GM12878 (cell line): ENCODE results near the gene TCIRG1. TPM values are rescaled to one million over a fixed set of nuclear protein-coding genes. Genes with fewer than 3 reads are reported as not detected.

ENCODE experiments used
- ATAC-seq: fragments of 200-7000 bp; cut with Tn5 transposase; 3 replicates; pipeline ENCODE4 v1.9.1; 2020; ENCODE audit warnings: mild to moderate bottlenecking, moderate library complexity
- BruUV-seq: library from RNA; stranded (reverse); fragments of 400-500 nt; replicated peaks from 2 replicates; lab custom pipeline; 2021; lab: Mats Ljungman, UMichigan
- CTCF ChIA-PET: fragments of 300-600 bp; sonication (Branson Sonifier 250); formaldehyde crosslinking; extraction: SDS; loops from one replicate; lab custom pipeline; 2021; ENCODE audit warnings: inconsistent platforms; lab: Yijun Ruan, JAX
- POLR2A ChIA-PET: fragments of 350-600 bp; formaldehyde crosslinking; extraction: SDS; loops from one replicate; lab custom pipeline; 2021; ENCODE audit warnings: inconsistent platforms; lab: Charles Lee
- RAD21 ChIA-PET: fragments of 300-600 bp; sonication (Branson Sonifier 250); formaldehyde crosslinking; loops from one replicate; lab custom pipeline; 2023; ENCODE audit warnings: antibody characterized with exemption; ENCODE audit not compliant: unreplicated experiment; lab: Charles Lee
- SMC1A ChIA-PET: fragments of 300-600 bp; sonication (Branson Sonifier 250); formaldehyde crosslinking; loops from one replicate; lab custom pipeline; 2023; ENCODE audit not compliant: unreplicated experiment, uncharacterized antibody; lab: Charles Lee
- DNase-seq: peaks from one replicate; pipeline ENCODE4 v3.0.0-alpha.2; 2011; ENCODE audit warnings: low read depth, low spot score
- FAIRE-seq: peaks from 3 replicates; lab custom pipeline; 2011; peaks lifted over from hg19 to GRCh38; lab: Jason Lieb, UNC
- H2AFZ ChIP-seq: 2 replicates; pipeline ENCODE4 v1.6.0; 2011; ENCODE audit warnings: low read depth, low read length, control low read depth; ENCODE audit not compliant: control insufficient read depth
- H3K27ac ChIP-seq: 2 replicates; pipeline ENCODE4 v1.5.1; 2011; ENCODE audit warnings: control low read depth; ENCODE audit not compliant: control insufficient read depth, insufficient read depth
- H3K27me3 ChIP-seq, 2 experiments: replicated peaks in 1 of 2; 2 replicates each; pipeline versions ENCODE4 v1.6.0 to v1.6.1; 2011; ENCODE audit warnings: low read length in 1 of 2; ENCODE audit not compliant: control insufficient read depth in 2 of 2, insufficient read depth in 2 of 2
- H3K36me3 ChIP-seq, 2 experiments: 2 replicates each; pipeline ENCODE4 v1.5.1; 2011; ENCODE audit warnings: low read length in 1 of 2; ENCODE audit not compliant: control insufficient read depth in 2 of 2, insufficient read depth in 2 of 2
- H3K4me1 ChIP-seq: 2 replicates; pipeline ENCODE4 v1.6.1; 2011; ENCODE audit warnings: mild to moderate bottlenecking, low read length, moderate library complexity, mixed read lengths; ENCODE audit not compliant: control insufficient read depth, insufficient read depth
- H3K4me2 ChIP-seq: 2 replicates; pipeline ENCODE4 v1.6.0; 2011; ENCODE audit warnings: control low read depth; ENCODE audit not compliant: control insufficient read depth, insufficient read depth
- H3K4me3 ChIP-seq: fragments of 200-600 bp; sonication (generic); 2 replicates; pipeline ENCODE4 v1.5.1; 2016
- H3K79me2 ChIP-seq: 2 replicates; pipeline ENCODE4 v1.6.0; 2011; ENCODE audit warnings: low read length; ENCODE audit not compliant: control insufficient read depth, insufficient read depth
- H3K9ac ChIP-seq: 2 replicates; pipeline ENCODE4 v1.8.0; 2011; ENCODE audit warnings: low read length, control low read depth, mixed read lengths; ENCODE audit not compliant: control insufficient read depth, insufficient read depth
- H3K9me3 ChIP-seq: replicated peaks from 3 replicates; pipeline ENCODE4 v1.5.1; 2011; ENCODE audit warnings: mild to moderate bottlenecking, low read length; ENCODE audit not compliant: control insufficient read depth, insufficient read depth
- H4K20me1 ChIP-seq: 2 replicates; pipeline ENCODE4 v1.6.0; 2011; ENCODE audit not compliant: control insufficient read depth, insufficient read depth
- BMI1 ChIP-seq: fragments of 450-650 bp; IDR thresholded peaks from 2 replicates; pipeline ENCODE4 v1.6.1; 2016; ENCODE audit warnings: mild to moderate bottlenecking, moderate library complexity, borderline replicate concordance
- CHD4 ChIP-seq: fragments of 200-600 bp; sonication (generic); IDR thresholded peaks from 2 replicates; pipeline ENCODE4 v1.6.1; 2016; ENCODE audit warnings: mild to moderate bottlenecking
- FOXK2 ChIP-seq: fragments of 450-650 bp; IDR thresholded peaks from 2 replicates; pipeline ENCODE4 v1.6.1; 2017; ENCODE audit warnings: mild to moderate bottlenecking, moderate library complexity
- IRF5 ChIP-seq: fragments of 450-650 bp; IDR thresholded peaks from 2 replicates; pipeline ENCODE4 v1.6.1; 2017; ENCODE audit warnings: borderline replicate concordance
- NFXL1 ChIP-seq: fragments of 450-650 bp; IDR thresholded peaks from 2 replicates; pipeline ENCODE4 v1.6.1; 2017; ENCODE audit warnings: antibody characterized with exemption, mild to moderate bottlenecking, borderline replicate concordance
- NFYB ChIP-seq: IDR thresholded peaks from 2 replicates; pipeline ENCODE4 v1.6.1; 2011; ENCODE audit warnings: low read depth, mild to moderate bottlenecking, low read length, improper control_type of control experiment, moderate library complexity; ENCODE audit not compliant: insufficient read depth
- NKRF ChIP-seq: fragments of 450-650 bp; conservative IDR thresholded peaks from 2 replicates; pipeline ENCODE4 v1.6.1; 2017; ENCODE audit warnings: mild to moderate bottlenecking, moderate library complexity
- REST ChIP-seq: IDR thresholded peaks from 2 replicates; pipeline ENCODE4 v1.6.1; 2012; ENCODE audit warnings: mild to moderate bottlenecking, low read depth, low read length
- SMAD5 ChIP-seq: IDR thresholded peaks from 2 replicates; pipeline ENCODE4 v1.6.1; 2016; ENCODE audit warnings: antibody characterized with exemption, low read depth
- TCF3 ChIP-seq: IDR thresholded peaks from 2 replicates; pipeline ENCODE4 v1.6.1; 2012; ENCODE audit warnings: low read depth, mild to moderate bottlenecking, low read length, borderline replicate concordance; ENCODE audit not compliant: insufficient read depth
- USF2 ChIP-seq: IDR thresholded peaks from 2 replicates; pipeline ENCODE4 v1.6.1; 2011; ENCODE audit warnings: low read depth, low read length, improper control_type of control experiment, borderline replicate concordance
- ZNF622 ChIP-seq: fragments of 450-650 bp; IDR thresholded peaks from 2 replicates; pipeline ENCODE4 v1.6.1; 2017; ENCODE audit warnings: mild to moderate bottlenecking, inconsistent platforms
- WGBS: methylation state at CpG from one replicate; pipeline ENCODE4 v1.1.6; 2016; ENCODE audit warnings: low lambda C conversion rate; ENCODE audit not compliant: insufficient replicate concordance, insufficient coverage; ENCODE audit errors: missing lambda C conversion rate; 5-methylcytosine and 5-hydroxymethylcytosine counted together
- in situ Hi-C: fragments of 300-500 bp; cut with MboI; formaldehyde crosslinking; loops from 9 replicates; pipeline ENCODE4 v1.14.3; 2018; ENCODE audit warnings: mixed read lengths
- intact Hi-C: fragments of 100-400 bp; cut with micrococcal nuclease; formaldehyde crosslinking; loops from one replicate; pipeline ENCODE4 v1.14.2; 2022; ENCODE audit not compliant: unreplicated experiment
- polyA plus RNA-seq, 11 experiments: library from polyadenylated mRNA; depleted of rRNA in 4 of 11; unstranded in 6 of 11; stranded (reverse) in 5 of 11; fragments of >200 nt; fragmentation: Nextera tagmentation in 4 of 11; fragmentation: Illumina TruSeq in 1 of 11; extraction: Ambion mirVana in 4 of 11; extraction: Trizol in 1 of 11; gene quantifications; 1 replicate in 1 of 11; 2 replicates in 10 of 11; pipeline versions ENCODE4 v1.2.1 to v1.2.3, GENCODE V29; 2011 to 2016; ENCODE audit warnings: inconsistent platforms in 2 of 11, missing spikeins in 2 of 11, low read depth in 1 of 11
- total RNA-seq, 4 experiments: library from RNA; depleted of rRNA in 3 of 4; stranded (reverse); fragments of >200 nt in 3 of 4; fragmentation: Illumina TruSeq in 1 of 4; extraction: Trizol in 1 of 4; gene quantifications; 2 replicates each; pipeline versions ENCODE4 v1.2.1 to v1.2.3, GENCODE V29; 2013 to 2021

Gene TCIRG1
- total and polyA plus RNA-seq, 10 of the 15 experiments (the other 5 are each of a cell fraction or from before 2014, with no cell fraction given): 0.76 to 218 (median 87.4) TPM

DNA sequence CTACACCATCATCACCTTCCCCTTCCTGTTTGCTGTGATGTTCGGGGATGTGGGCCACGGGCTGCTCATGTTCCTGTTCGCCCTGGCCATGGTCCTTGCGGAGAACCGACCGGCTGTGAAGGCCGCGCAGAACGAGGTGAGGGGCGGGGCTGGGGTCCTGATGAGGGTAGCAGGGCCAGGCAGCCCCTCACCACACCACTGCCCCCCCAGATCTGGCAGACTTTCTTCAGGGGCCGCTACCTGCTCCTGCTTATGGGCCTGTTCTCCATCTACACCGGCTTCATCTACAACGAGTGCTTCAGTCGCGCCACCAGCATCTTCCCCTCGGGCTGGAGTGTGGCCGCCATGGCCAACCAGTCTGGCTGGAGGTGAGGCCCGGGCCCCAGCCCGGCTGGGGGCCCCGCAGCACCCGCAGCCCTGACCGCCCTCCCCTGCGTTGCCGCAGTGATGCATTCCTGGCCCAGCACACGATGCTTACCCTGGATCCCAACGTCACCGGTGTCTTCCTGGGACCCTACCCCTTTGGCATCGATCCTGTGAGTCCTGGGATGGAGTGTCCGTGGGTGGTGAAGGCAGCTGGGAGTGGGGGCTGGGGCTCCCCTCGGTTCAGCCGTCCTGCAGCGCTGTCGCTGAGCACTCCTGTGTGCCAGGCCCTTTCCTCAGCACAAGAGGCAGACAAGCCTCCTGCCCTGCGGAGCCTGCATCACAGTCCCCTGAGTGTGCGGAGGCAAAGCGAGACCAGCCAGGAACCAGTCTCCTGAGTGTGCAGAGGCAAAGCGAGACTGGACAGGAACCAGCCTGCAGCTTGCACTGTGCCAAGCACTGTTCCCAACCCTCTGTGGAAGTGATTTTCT lies 8.8 kb downstream of the TCIRG1 start:
- RAD21 ChIA-PET: no interaction called here
- no peak overlapping the region for H3K9ac ChIP-seq
- peaks cover 19 to 44% of the 10 kb centered on the region in 2 experiments; a peak in 3 of 4 replicates for H3K36me3 ChIP-seq
- no peaks in the 10 kb centered on the region for H3K4me1 ChIP-seq
- H3K4me2 ChIP-seq: no peak overlapping the region
- in situ Hi-C loops: no loop called here
- TF ChIP-seq NFXL1 (no peak), REST (no peak), BMI1 (no peak), ZNF622 (no peak), NFYB (no peak), CHD4 (no peak), SMAD5 (no peak), NKRF (no peak), USF2 (no peak), TCF3 (no peak), IRF5 (no peak), FOXK2 (no peak)
- WGBS: 91% methylated on average over 28 of the region's 37 CpGs
- FAIRE-seq (no peak), ATAC-seq (no peak), DNase-seq (no peak)
- SMC1A ChIA-PET: no interaction called here
- H3K27me3 ChIP-seq: no peaks in the 10 kb centered on the region
- no peak overlapping the region for H2AFZ ChIP-seq
- POLR2A ChIA-PET: interaction anchor here (0.5 to 0.6 kb wide), 2 partner anchors 97 to 226 kb away, joined by 3 read pairs; no protein-coding TSS in a partner anchor
- no TSS peak for BruUV-seq
- H3K27ac ChIP-seq: no peak overlapping the region
- H4K20me1 ChIP-seq: no peaks in the 10 kb centered on the region
- H3K4me3 ChIP-seq: no peak overlapping the region
- intact Hi-C loops: no loop called here
- H3K9me3 ChIP-seq: no peaks in the 10 kb centered on the region
- CTCF ChIA-PET: no interaction called here
- H3K79me2 ChIP-seq: peaks cover 2% of the 10 kb centered on the region
